H9 (cell line): ENCODE results near the gene TRIM7. TPM values are rescaled to one million over a fixed set of nuclear protein-coding genes. Genes with fewer than 3 reads are reported as not detected.

Experiments used
- DNase-seq: peaks from one replicate; pipeline ENCODE4 v3.0.0-alpha.2; 2017
- H2AFZ ChIP-seq: one replicate; pipeline ENCODE4 v1.6.1; 2013; ENCODE audit warnings: mild to moderate bottlenecking, low read length, control low read depth, moderate library complexity
- H2AK5ac ChIP-seq: 2 replicates; pipeline ENCODE4 v1.6.1; 2013; ENCODE audit warnings: low read length, control low read depth, mixed read lengths; ENCODE audit not compliant: insufficient read length
- H2BK120ac ChIP-seq: one replicate; pipeline ENCODE4 v1.6.1; 2013; ENCODE audit warnings: low read depth, mild to moderate bottlenecking, low read length, control low read depth, inconsistent platforms; ENCODE audit not compliant: poor library complexity, severe bottlenecking
- H2BK12ac ChIP-seq: 2 replicates; pipeline ENCODE4 v1.6.1; 2013; ENCODE audit warnings: low read length, control low read depth, mixed read lengths, low read depth; ENCODE audit not compliant: insufficient read length
- H2BK15ac ChIP-seq: 2 replicates; pipeline ENCODE4 v1.6.1; 2013; ENCODE audit warnings: low read depth, low read length, control low read depth
- H2BK20ac ChIP-seq: one replicate; pipeline ENCODE4 v1.6.1; 2013; ENCODE audit warnings: low read depth, mild to moderate bottlenecking, low read length, control low read depth, inconsistent platforms; ENCODE audit not compliant: poor library complexity, severe bottlenecking
- H2BK5ac ChIP-seq: 2 replicates; pipeline ENCODE4 v1.6.1; 2013; ENCODE audit warnings: low read length, control low read depth, mixed read lengths; ENCODE audit not compliant: insufficient read length
- H3K14ac ChIP-seq: 2 replicates; pipeline ENCODE4 v1.6.1; 2013; ENCODE audit warnings: low read length, control low read depth; ENCODE audit not compliant: insufficient read depth
- H3K18ac ChIP-seq: 2 replicates; pipeline ENCODE4 v1.6.1; 2013; ENCODE audit warnings: low read depth, mild to moderate bottlenecking, mixed read lengths, low read length, control low read depth; ENCODE audit not compliant: insufficient read length
- H3K23ac ChIP-seq: 2 replicates; pipeline ENCODE4 v1.6.1; 2013; ENCODE audit warnings: low read length, control low read depth, mixed read lengths, low read depth; ENCODE audit not compliant: insufficient read length
- H3K23me2 ChIP-seq: 2 replicates; pipeline ENCODE4 v1.6.1; 2013; ENCODE audit warnings: low read depth, mild to moderate bottlenecking, mixed read lengths, low read length, control low read depth; ENCODE audit not compliant: insufficient read length, poor library complexity, severe bottlenecking
- H3K27ac ChIP-seq: 2 replicates; pipeline ENCODE4 v1.5.1; 2013; ENCODE audit warnings: low read length, control low read depth, mixed read lengths, low read depth; ENCODE audit not compliant: insufficient read length
- H3K27me3 ChIP-seq: 2 replicates; pipeline ENCODE4 v1.6.1; 2013; ENCODE audit warnings: low read length, control low read depth, inconsistent platforms; ENCODE audit not compliant: insufficient read depth
- H3K4ac ChIP-seq: 2 replicates; pipeline ENCODE4 v1.6.1; 2013; ENCODE audit warnings: low read depth, mild to moderate bottlenecking, control low read depth, inconsistent platforms, low read length, moderate library complexity
- H3K4me1 ChIP-seq: 2 replicates; pipeline ENCODE4 v1.6.1; 2013; ENCODE audit warnings: low read length, control low read depth, inconsistent platforms; ENCODE audit not compliant: insufficient read depth
- H3K4me2 ChIP-seq: 2 replicates; pipeline ENCODE4 v1.6.1; 2013; ENCODE audit warnings: low read length, control low read depth, mixed read lengths; ENCODE audit not compliant: insufficient read length, insufficient read depth
- H3K56ac ChIP-seq: 2 replicates; pipeline ENCODE4 v1.6.1; 2013; ENCODE audit warnings: low read depth, mild to moderate bottlenecking, mixed read lengths, low read length, control low read depth; ENCODE audit not compliant: insufficient read length
- H3K79me1 ChIP-seq: 2 replicates; pipeline ENCODE4 v1.6.1; 2013; ENCODE audit warnings: low read depth, mild to moderate bottlenecking, moderate library complexity, low read length, control low read depth, inconsistent platforms; ENCODE audit not compliant: insufficient read depth, poor library complexity, severe bottlenecking
- H3K79me2 ChIP-seq: 2 replicates; pipeline ENCODE4 v1.6.1; 2013; ENCODE audit warnings: low read length, control low read depth, inconsistent platforms; ENCODE audit not compliant: insufficient read depth
- H3K9ac ChIP-seq: 2 replicates; pipeline ENCODE4 v1.6.1; 2013; ENCODE audit warnings: low read length, control low read depth, mixed read lengths; ENCODE audit not compliant: insufficient read length; ENCODE audit errors: extremely low read depth
- H3K9me3 ChIP-seq: one replicate; pipeline ENCODE4 v1.6.1; 2013; ENCODE audit warnings: low read depth, low read length, inconsistent platforms; ENCODE audit not compliant: control insufficient read depth
- H3T11ph ChIP-seq: one replicate; pipeline ENCODE4 v1.6.1; 2013; ENCODE audit warnings: mild to moderate bottlenecking, low read length, control low read depth, inconsistent platforms
- H4K20me1 ChIP-seq: one replicate; pipeline ENCODE4 v1.6.1; 2013; ENCODE audit not compliant: control insufficient read depth, insufficient read length, insufficient read depth
- H4K5ac ChIP-seq: 2 replicates; pipeline ENCODE4 v1.6.1; 2013; ENCODE audit warnings: low read depth, mild to moderate bottlenecking, mixed read lengths, low read length, control low read depth; ENCODE audit not compliant: insufficient read length
- H4K8ac ChIP-seq: replicated peaks from 2 replicates; pipeline ENCODE4 v1.6.1; 2013; ENCODE audit warnings: low read length, control low read depth, mixed read lengths, low read depth; ENCODE audit not compliant: insufficient read length
- H4K91ac ChIP-seq: 2 replicates; pipeline ENCODE4 v1.6.1; 2013; ENCODE audit warnings: low read depth, mild to moderate bottlenecking, moderate library complexity, mixed read lengths, low read length, control low read depth; ENCODE audit not compliant: insufficient read length
- H3K27ac Mint-ChIP-seq, 3 experiments: 2 replicates in 2 of 3; 3 replicates in 1 of 3; pipeline ENCODE4 v1.8.0; 2020 to 2021; ENCODE audit warnings: mixed read lengths in 3 of 3, mild to moderate bottlenecking in 1 of 3, moderate library complexity in 1 of 3
- H3K27me3 Mint-ChIP-seq: 2 replicates; pipeline ENCODE4 v1.8.0; 2021; ENCODE audit warnings: low read depth, mild to moderate bottlenecking, moderate library complexity, mixed read lengths
- H3K36me3 Mint-ChIP-seq, 3 experiments: 2 replicates in 2 of 3; 3 replicates in 1 of 3; pipeline ENCODE4 v1.8.0; 2020 to 2021; ENCODE audit warnings: low read depth in 3 of 3, mixed read lengths in 3 of 3; ENCODE audit not compliant: insufficient read depth in 1 of 3
- H3K4me1 Mint-ChIP-seq, 2 experiments: 2 replicates each; pipeline ENCODE4 v1.8.0; 2020; ENCODE audit warnings: mixed read lengths in 2 of 2
- H3K4me3 Mint-ChIP-seq, 2 experiments: 2 replicates in 1 of 2; 3 replicates in 1 of 2; pipeline ENCODE4 v1.8.0; 2020 to 2021; ENCODE audit warnings: mild to moderate bottlenecking in 2 of 2, mixed read lengths in 2 of 2, moderate library complexity in 1 of 2
- H3K9me3 Mint-ChIP-seq, 2 experiments: 2 replicates in 1 of 2; 3 replicates in 1 of 2; pipeline ENCODE4 v1.8.0; 2020; ENCODE audit warnings: mild to moderate bottlenecking in 2 of 2, mixed read lengths in 2 of 2, moderate library complexity in 1 of 2
- CTCF ChIP-seq: fragments of 200-600 bp; sonication (generic); conservative IDR thresholded peaks from 3 replicates; pipeline ENCODE4 v1.8.0; 2021; ENCODE audit warnings: antibody characterized with exemption, mild to moderate bottlenecking
- WGBS: extraction: QIAGEN DNeasy Blood & Tissue Kit; methylation state at CpG from one replicate; pipeline ENCODE4 v1.1.7; 2013; ENCODE audit warnings: missing lambda C conversion rate, low lambda C conversion rate, mixed read lengths; ENCODE audit not compliant: insufficient read length; ENCODE audit errors: extremely low coverage; 5-methylcytosine and 5-hydroxymethylcytosine counted together
- total RNA-seq: library from RNA; stranded (reverse); gene quantifications from 2 replicates; pipeline ENCODE4 v1.2.1, GENCODE V29; 2021

TRIM7 gene
- total RNA-seq, 1 experiment from 2014 or later, result not detected

DNA sequence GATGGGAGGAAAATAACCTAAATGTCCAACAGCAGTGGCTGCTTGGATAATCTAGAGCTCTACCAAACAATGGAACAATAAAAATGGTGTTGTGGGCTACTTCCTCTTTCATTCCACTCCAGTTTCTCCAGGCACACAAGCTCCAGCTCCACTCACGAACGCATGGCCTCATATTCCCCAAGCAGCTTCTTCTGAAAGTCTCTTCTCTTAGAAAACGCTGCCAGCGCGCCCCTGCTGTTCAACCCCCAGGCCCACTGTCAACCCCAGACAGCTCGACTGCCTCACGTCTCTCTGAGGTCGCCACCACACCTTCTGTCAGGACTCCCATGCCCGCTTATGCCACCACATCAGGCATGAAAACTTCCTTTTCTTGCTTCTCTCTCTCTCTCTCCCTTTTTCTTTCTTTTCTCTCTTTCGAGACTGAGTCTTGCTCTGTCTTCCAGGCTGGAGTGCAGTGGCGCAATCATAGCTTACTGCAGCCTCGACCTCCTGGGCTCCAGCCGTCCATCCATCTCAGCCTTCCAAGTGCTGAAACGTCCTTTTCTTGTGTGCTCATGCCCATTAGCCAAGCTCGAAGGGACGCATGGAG, 41.4 kb downstream of the TRIM7 start:
- Mint-ChIP-seq H3K27ac (peak overlapping the region in 2 of 3 experiments; percentile 74 to 97; a peak in 4 of 7 replicates), H3K36me3 (no peaks in the 10 kb centered on the region; a peak in 1 of 7 replicates), H3K27me3 (peaks cover 36% of the 10 kb centered on the region), H3K9me3 (no peaks in the 10 kb centered on the region; a peak in 4 of 5 replicates), H3K4me3 (peak overlapping the region; percentile 81 to 95), H3K4me1 (peaks cover 25 to 35% of the 10 kb centered on the region in 2 experiments)
- Histone ChIP-seq H2AFZ (peak overlapping the region; percentile 71), H2AK5ac (no peak overlapping the region), H3K4me2 (peak overlapping the region; percentile 70), H3K79me2 (no peaks in the 10 kb centered on the region), H4K20me1 (no peaks in the 10 kb centered on the region), H3K79me1 (no peaks in the 10 kb centered on the region), H2BK120ac (no peak overlapping the region), H3K4ac (no peak overlapping the region), H2BK12ac (no peak overlapping the region), H3K4me1 (peaks cover 3% of the 10 kb centered on the region; the same call in 1 of the 2 replicates), H3K14ac (no peak overlapping the region), H3K56ac (no peak overlapping the region), H2BK20ac (no peak overlapping the region), H3K9ac (no peak overlapping the region), H3K27me3 (no peaks in the 10 kb centered on the region), H3T11ph (no peak overlapping the region), H3K27ac (no peak overlapping the region), H2BK5ac (no peak overlapping the region), H3K9me3 (no peaks in the 10 kb centered on the region), H2BK15ac (no peak overlapping the region), H4K8ac (no peak overlapping the region), H3K18ac (peak overlapping the region; percentile 40), H3K23me2 (peaks cover 12% of the 10 kb centered on the region), H4K91ac (no peak overlapping the region), H4K5ac (no peak overlapping the region), H3K23ac (no peak overlapping the region)
- peak; percentile 68 for DNase-seq
- WGBS, result no CpG with 5 or more reads among the region's 16 CpGs
- TF ChIP-seq CTCF, result no peak; the same call in 2 of the 3 replicates
